Measurements from ENCODE around the gene PASD1.
"Not testable (repeated sequence)": the region's sequence is repeated elsewhere in the genome, so short reads cannot be mapped to it uniquely, and the experiment has no call there.

Gene PASD1, protein sequence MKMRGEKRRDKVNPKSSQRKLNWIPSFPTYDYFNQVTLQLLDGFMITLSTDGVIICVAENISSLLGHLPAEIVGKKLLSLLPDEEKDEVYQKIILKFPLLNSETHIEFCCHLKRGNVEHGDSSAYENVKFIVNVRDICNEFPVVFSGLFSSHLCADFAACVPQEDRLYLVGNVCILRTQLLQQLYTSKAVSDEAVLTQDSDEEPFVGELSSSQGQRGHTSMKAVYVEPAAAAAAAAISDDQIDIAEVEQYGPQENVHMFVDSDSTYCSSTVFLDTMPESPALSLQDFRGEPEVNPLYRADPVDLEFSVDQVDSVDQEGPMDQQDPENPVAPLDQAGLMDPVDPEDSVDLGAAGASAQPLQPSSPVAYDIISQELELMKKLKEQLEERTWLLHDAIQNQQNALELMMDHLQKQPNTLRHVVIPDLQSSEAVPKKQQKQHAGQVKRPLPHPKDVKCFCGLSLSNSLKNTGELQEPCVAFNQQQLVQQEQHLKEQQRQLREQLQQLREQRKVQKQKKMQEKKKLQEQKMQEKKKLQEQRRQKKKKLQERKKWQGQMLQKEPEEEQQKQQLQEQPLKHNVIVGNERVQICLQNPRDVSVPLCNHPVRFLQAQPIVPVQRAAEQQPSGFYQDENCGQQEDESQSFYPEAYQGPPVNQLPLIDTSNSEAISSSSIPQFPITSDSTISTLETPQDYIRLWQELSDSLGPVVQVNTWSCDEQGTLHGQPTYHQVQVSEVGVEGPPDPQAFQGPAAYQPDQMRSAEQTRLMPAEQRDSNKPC

GRCh38 chrX:151563449-151563848 lies at the start of gene PASD1:
Gene PASD1, plus strand, starts transcription at chrX:151563675. Its CDS starts 37,879 bp downstream, at chrX:151601554.
- H3K9me3 ChIP-seq (ENCODE audit: control insufficient read depth, insufficient read depth, low read length) = no peaks in the 10 kb centered on the region
- no peaks in the 10 kb centered on the region for H3K4me1 ChIP-seq (ENCODE audit: insufficient read depth, low read length)
- H3K36me3 ChIP-seq (ENCODE audit: insufficient read depth, low read length) = no peaks in the 10 kb centered on the region
- no peak within 1 kb of the TSS for H3K9ac ChIP-seq (ENCODE audit: low read depth, low read length)

GRCh38 chrX:151515237-151515636 lies 48.2 kb upstream of the PASD1 start:
- no peaks in the 10 kb centered on the region for H3K4me1 ChIP-seq (ENCODE audit: insufficient read depth, low read length)
- no peaks in the 10 kb centered on the region for H3K9me3 ChIP-seq (ENCODE audit: control insufficient read depth, insufficient read depth, low read length)

GRCh38 chrX:151516538-151517187 lies 46.8 kb upstream of the PASD1 start:
- H3K4me1 ChIP-seq (ENCODE audit: insufficient read depth, low read length) = no peaks in the 10 kb centered on the region
- no peak overlapping the region for H3K9ac ChIP-seq (ENCODE audit: low read depth, low read length)
- H3K9me3 ChIP-seq (ENCODE audit: control insufficient read depth, insufficient read depth, low read length) = no peaks in the 10 kb centered on the region
- H3K36me3 ChIP-seq (ENCODE audit: insufficient read depth, low read length) = no peaks in the 10 kb centered on the region

More at GRCh38 chrX:151515237-151515636, 48.2 kb upstream of the PASD1 start:
- no peak overlapping the region for H3K9ac ChIP-seq (ENCODE audit: low read depth, low read length)
- H3K36me3 ChIP-seq (ENCODE audit: insufficient read depth, low read length) = no peaks in the 10 kb centered on the region

GRCh38 chrX:151517421-151517820 lies 46.1 kb upstream of the PASD1 start:
- H3K36me3 ChIP-seq (ENCODE audit: insufficient read depth, low read length) = no peaks in the 10 kb centered on the region
- H3K4me1 ChIP-seq (ENCODE audit: insufficient read depth, low read length) = no peaks in the 10 kb centered on the region
- H3K9ac ChIP-seq (ENCODE audit: low read depth, low read length) = no peak overlapping the region
- H3K9me3 ChIP-seq (ENCODE audit: control insufficient read depth, insufficient read depth, low read length) = no peaks in the 10 kb centered on the region

- H3K36me3 ChIP-seq (ENCODE audit: insufficient read depth, low read length) = no peaks in the 10 kb centered on the region
Observed at GRCh38 chrX:151523351-151523750, 40.1 kb upstream of the PASD1 start.

GRCh38 chrX:151536571-151536970 lies 26.9 kb upstream of the PASD1 start:
- Histone ChIP-seq H3K4me1 (ENCODE audit: insufficient read depth, low read length) (no peaks in the 10 kb centered on the region), H3K36me3 (ENCODE audit: insufficient read depth, low read length) (no peaks in the 10 kb centered on the region; the same call in 1 of the 2 replicates), H3K9ac (ENCODE audit: low read depth, low read length) (no peak overlapping the region), H3K9me3 (ENCODE audit: control insufficient read depth, insufficient read depth, low read length) (no peaks in the 10 kb centered on the region)

More at GRCh38 chrX:151523351-151523750, 40.1 kb upstream of the PASD1 start:
- H3K9me3 ChIP-seq (ENCODE audit: control insufficient read depth, insufficient read depth, low read length) = no peaks in the 10 kb centered on the region
- no peak overlapping the region for H3K9ac ChIP-seq (ENCODE audit: low read depth, low read length)
- H3K4me1 ChIP-seq (ENCODE audit: insufficient read depth, low read length) = peaks cover 8% of the 10 kb centered on the region; the same call in 1 of the 2 replicates

DNA sequence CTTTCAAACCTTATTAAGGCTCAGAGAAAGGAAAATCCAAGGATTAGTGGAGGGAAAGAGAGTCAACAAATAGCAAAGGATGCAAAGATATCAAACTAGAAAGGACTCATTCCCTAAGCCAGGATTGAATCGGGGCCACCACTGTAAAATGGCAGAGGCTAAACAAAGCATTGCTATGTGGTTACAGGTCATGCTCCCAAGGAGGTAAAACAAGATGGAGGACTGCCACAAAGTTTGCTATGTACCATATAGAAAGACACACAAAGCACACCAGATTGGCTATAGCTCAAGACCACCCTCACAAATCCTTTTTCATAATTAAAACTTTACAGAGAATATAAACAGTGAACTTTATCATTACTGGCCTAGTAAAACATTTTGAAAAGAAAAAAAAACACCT lies 25.9 kb upstream of the PASD1 start:
- Histone ChIP-seq H3K4me1 (ENCODE audit: insufficient read depth, low read length) (no peaks in the 10 kb centered on the region), H3K9ac (ENCODE audit: low read depth, low read length) (no peak overlapping the region), H3K36me3 (ENCODE audit: insufficient read depth, low read length) (no peaks in the 10 kb centered on the region; the same call in 1 of the 2 replicates), H3K9me3 (ENCODE audit: control insufficient read depth, insufficient read depth, low read length) (no peaks in the 10 kb centered on the region)

DNA sequence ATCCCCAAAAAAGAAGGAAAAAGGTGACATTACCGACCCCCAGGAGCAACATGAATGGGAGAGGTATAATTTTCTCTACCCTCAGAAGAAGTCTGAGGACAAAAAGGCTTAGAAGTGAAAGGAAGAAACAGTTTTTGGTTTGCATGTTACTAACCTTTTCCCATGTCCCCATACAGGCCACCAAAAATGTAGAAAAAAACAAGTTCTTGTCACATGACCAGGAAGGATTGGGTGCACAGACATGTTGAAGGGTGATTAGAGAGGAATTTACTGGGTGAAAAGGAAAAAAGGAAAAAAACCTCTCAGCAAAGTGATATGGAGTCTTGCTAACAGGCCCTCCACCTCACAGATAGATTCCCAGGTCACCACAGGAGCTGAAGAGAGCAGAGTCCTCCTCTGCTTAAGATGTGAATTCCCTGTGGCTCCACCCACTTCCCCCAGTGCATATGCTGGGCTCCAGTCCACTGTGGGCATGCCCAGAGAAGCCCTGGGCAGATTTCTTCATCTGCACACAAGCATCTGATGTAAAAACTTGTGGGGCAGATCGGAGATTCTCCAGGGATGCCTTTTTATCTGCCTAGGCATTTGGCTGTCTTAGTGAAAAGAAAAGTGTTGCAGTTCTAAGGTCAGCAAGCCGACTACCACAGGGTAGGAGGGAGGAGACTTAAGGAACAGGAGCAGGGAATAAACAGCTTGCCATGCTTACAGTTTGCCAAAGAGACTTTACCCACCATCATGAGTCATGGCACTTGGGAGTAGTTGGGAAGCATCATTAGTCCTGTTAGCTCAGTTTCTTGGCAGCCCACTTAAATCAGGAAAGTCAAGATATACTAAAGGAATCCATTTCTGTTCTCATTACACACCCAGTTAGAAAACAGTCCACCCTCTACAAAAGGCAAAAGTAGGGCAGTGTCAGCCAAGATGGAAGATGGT lies 25.0 kb upstream of the PASD1 start:
- no peaks in the 10 kb centered on the region; the same call in 1 of the 2 replicates for H3K36me3 ChIP-seq (ENCODE audit: insufficient read depth, low read length)
- H3K9ac ChIP-seq (ENCODE audit: low read depth, low read length) = no peak overlapping the region
- H3K9me3 ChIP-seq (ENCODE audit: control insufficient read depth, insufficient read depth, low read length) = no peaks in the 10 kb centered on the region
- no peaks in the 10 kb centered on the region for H3K4me1 ChIP-seq (ENCODE audit: insufficient read depth, low read length)

GRCh38 chrX:151543706-151544105 lies 19.8 kb upstream of the PASD1 start:
- Histone ChIP-seq H3K36me3 (ENCODE audit: insufficient read depth, low read length) (no peaks in the 10 kb centered on the region), H3K4me1 (ENCODE audit: insufficient read depth, low read length) (no peaks in the 10 kb centered on the region; the same call in 1 of the 2 replicates), H3K9ac (ENCODE audit: low read depth, low read length) (no peak overlapping the region), H3K9me3 (ENCODE audit: control insufficient read depth, insufficient read depth, low read length) (no peaks in the 10 kb centered on the region)

GRCh38 chrX:151546226-151546625 lies 17.2 kb upstream of the PASD1 start:
- not testable (repeated sequence) for H3K9me3 ChIP-seq (ENCODE audit: control insufficient read depth, insufficient read depth, low read length); H3K4me1 ChIP-seq (ENCODE audit: insufficient read depth, low read length); H3K36me3 ChIP-seq (ENCODE audit: insufficient read depth, low read length); H3K9ac ChIP-seq (ENCODE audit: low read depth, low read length)

DNA sequence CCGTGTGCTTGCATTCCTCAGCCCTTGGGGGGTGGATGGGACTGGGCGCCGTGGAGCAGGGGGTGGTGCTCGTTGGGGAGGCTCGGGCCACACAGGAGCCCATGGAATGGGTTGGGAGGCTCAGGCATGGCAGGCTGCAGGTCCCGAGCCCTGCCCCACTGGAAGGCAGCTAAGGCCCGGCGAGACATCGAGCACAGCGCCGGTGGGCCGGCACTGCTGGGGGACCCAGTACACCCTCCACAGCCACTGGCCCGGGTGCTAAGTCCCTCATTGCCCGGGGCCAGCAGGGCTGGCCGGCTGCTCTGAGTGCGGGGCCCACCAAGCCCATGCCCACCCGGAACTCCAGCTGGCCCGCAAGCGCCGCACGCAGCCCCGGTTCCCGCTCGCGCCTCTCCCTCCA lies 12.3 kb upstream of the PASD1 start:
- H3K9me3 ChIP-seq (ENCODE audit: control insufficient read depth, insufficient read depth, low read length); H3K4me1 ChIP-seq (ENCODE audit: insufficient read depth, low read length); H3K9ac ChIP-seq (ENCODE audit: low read depth, low read length); H3K36me3 ChIP-seq (ENCODE audit: insufficient read depth, low read length): not testable (repeated sequence)

DNA sequence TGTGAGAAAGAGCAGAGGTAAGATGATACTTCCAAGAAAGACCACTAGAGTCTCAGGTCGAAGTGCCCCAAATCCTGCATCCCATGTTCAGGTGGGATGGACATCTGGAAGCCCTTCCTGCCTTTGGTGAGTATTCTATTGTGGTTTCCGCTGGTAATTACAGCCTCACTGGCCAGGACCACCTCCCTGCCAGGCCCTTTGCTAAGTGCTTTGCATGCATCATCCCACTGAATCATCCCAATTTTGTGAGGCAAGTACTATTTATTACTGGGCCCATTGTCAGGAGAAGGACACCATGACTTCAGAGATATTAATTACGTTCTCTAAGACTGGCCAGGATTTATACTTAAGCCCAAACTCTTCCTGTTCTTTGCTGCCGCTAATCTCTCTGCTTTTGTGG lies 10.7 kb upstream of the PASD1 start:
- Histone ChIP-seq H3K9ac (ENCODE audit: low read depth, low read length) (no peak overlapping the region), H3K36me3 (ENCODE audit: insufficient read depth, low read length) (no peaks in the 10 kb centered on the region), H3K4me1 (ENCODE audit: insufficient read depth, low read length) (no peaks in the 10 kb centered on the region)

GRCh38 chrX:151555301-151555700 lies 8.2 kb upstream of the PASD1 start:
- H3K36me3 ChIP-seq (ENCODE audit: insufficient read depth, low read length); H3K9me3 ChIP-seq (ENCODE audit: control insufficient read depth, insufficient read depth, low read length); H3K4me1 ChIP-seq (ENCODE audit: insufficient read depth, low read length); H3K9ac ChIP-seq (ENCODE audit: low read depth, low read length): not testable (repeated sequence)

More for the DNA sequence above, 10.7 kb upstream of the PASD1 start:
- no peaks in the 10 kb centered on the region for H3K9me3 ChIP-seq (ENCODE audit: control insufficient read depth, insufficient read depth, low read length)

DNA sequence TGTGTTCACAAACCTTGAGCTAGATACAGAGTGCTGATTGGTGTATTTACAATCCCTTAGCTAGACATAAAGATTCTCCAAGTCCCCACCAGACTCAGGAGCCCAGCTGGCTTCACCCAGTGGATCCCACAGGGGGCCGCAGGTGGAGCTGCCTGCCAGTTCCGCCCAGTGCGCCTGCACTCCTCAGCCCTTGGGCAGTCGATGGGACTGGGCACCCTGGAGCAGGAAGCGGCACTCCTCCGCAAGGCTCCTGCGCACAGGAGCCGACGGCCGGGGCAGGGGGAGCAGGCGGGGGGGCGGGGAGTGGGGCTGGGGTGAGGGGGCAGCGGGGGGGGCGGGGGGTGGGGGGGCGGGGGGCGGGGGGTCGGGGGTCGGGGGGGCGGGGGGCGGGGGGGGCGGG lies 990 bp upstream of the PASD1 start:
- not testable (repeated sequence) for H3K9ac ChIP-seq (ENCODE audit: low read depth, low read length); H3K4me1 ChIP-seq (ENCODE audit: insufficient read depth, low read length); H3K9me3 ChIP-seq (ENCODE audit: control insufficient read depth, insufficient read depth, low read length); H3K36me3 ChIP-seq (ENCODE audit: insufficient read depth, low read length)

Measured in ES-I3 (cell line).